ENCODE results near the gene TTC12. TPM values are rescaled to one million over a fixed set of nuclear protein-coding genes. Genes with fewer than 3 reads are reported as not detected.

The TTC12 gene
- total and polyA plus RNA-seq, 2 of the 13 experiments (the other 11 are each of a cell fraction or from before 2014, with no cell fraction given): 5.4 to 11.6 TPM

DNA sequence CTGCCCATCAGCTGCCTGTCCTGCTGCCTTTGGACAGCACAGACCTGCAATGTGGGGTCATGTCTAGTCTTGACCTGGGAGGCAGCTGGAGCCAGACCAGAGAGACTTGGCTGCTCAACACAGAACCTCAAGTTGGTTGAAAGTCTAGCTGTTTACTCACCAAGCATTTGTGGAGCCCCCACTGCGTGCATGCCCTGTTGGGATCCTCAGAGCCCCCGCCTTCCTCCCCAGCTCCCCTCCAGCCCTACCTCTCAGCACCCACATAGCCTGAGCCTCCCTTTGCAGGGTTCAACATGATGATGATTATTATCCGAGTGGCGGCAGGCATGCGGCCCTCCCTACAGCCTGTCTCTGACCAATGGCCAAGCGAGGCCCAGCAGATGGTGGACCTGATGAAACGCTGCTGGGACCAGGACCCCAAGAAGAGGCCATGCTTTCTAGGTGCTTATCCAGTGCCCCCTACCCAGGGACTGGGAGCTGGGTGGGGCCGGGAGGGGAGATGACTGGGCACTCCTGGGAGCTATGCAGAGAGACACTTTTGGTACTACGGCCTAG, 81.5 kb downstream of the TTC12 start (continued):
- TF ChIP-seq IRF2 (CRISPR knock-in tag; IDR thresholded peaks at IDR 0.05): no peak
- TF ChIP-seq, protein P1, sequence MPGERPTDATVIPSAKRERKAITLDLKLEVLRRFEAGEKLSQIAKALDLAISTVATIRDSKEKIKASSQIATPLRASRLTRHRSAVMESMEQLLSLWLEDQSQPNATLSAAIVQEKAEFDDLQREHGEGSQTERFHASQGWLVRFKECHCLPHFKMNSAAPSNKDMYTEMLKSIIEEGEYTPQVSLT (CRISPR knock-in tag; IDR thresholded peaks at IDR 0.05; ENCODE audit: borderline replicate concordance, low read depth): no peak
- no peak for TF ChIP-seq ZC3H13 (CRISPR knock-in tag; IDR thresholded peaks at IDR 0.05)
- no peak for TF ChIP-seq PHF20 (CRISPR knock-in tag; IDR thresholded peaks at IDR 0.05)
- TF ChIP-seq ZNF430 (CRISPR knock-in tag; IDR thresholded peaks at IDR 0.05): no peak
- TF ChIP-seq, protein P2, sequence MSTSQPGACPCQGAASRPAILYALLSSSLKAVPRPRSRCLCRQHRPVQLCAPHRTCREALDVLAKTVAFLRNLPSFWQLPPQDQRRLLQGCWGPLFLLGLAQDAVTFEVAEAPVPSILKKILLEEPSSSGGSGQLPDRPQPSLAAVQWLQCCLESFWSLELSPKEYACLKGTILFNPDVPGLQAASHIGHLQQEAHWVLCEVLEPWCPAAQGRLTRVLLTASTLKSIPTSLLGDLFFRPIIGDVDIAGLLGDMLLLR (CRISPR knock-in tag; IDR thresholded peaks at IDR 0.05): no peak
- no peak for TF ChIP-seq RBFOX2 (IDR thresholded peaks at IDR 0.05; ENCODE audit: low read depth, low read length)
- no peak for TF ChIP-seq MED13 (CRISPR knock-in tag; IDR thresholded peaks at IDR 0.05)
- TF ChIP-seq, protein P3, sequence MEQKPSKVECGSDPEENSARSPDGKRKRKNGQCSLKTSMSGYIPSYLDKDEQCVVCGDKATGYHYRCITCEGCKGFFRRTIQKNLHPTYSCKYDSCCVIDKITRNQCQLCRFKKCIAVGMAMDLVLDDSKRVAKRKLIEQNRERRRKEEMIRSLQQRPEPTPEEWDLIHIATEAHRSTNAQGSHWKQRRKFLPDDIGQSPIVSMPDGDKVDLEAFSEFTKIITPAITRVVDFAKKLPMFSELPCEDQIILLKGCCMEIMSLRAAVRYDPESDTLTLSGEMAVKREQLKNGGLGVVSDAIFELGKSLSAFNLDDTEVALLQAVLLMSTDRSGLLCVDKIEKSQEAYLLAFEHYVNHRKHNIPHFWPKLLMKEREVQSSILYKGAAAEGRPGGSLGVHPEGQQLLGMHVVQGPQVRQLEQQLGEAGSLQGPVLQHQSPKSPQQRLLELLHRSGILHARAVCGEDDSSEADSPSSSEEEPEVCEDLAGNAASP (CRISPR knock-in tag; IDR thresholded peaks at IDR 0.05; ENCODE audit: borderline replicate concordance): no peak
- TF ChIP-seq ZKSCAN8 (CRISPR knock-in tag; IDR thresholded peaks at IDR 0.05; ENCODE audit: borderline replicate concordance): no peak

DNA sequence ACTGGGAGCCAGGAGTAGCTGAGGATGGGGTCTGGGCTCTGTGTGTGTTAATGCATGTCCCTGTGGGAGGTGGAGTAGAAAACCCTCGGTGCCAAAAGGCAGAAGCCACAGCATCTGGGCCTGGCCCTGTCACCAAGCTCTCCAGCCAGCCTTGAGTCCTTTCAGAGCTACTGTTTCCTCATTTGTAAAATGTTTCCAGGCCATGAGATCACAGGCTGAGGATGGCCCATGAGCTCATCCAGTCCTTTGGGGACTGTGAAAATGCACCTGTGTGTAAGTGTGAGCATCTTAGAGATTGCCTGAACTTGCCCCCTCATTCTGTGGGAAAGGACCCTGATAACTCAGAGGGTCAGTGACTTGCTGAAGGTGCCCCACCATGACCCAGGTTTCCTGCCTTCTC, 82.3 kb downstream of the TTC12 start:
- H3K79me2 ChIP-seq (ENCODE audit: insufficient read depth, low read length): no peaks in the 10 kb centered on the region
- H3K9me3 ChIP-seq (ENCODE audit: low read length): no peaks in the 10 kb centered on the region
- peaks cover 2 to 15% of the 10 kb centered on the region in 2 experiments; a peak in 4 of 5 replicates for H3K27me3 ChIP-seq (ENCODE audit: control insufficient read depth in 1 of 2, insufficient read depth in 2 of 2, low read length in 2 of 2)
- in situ Hi-C loops (cut with HindIII; ENCODE audit: extremely low pct_ligation_motif_present, low pct_unique_long_range_greater_than_20kb): no loop called here
- H3K4me1 ChIP-seq (ENCODE audit: insufficient read depth, low read length): no peaks in the 10 kb centered on the region
- no CpG with 5 or more reads among the region's 1 CpG for WGBS (ENCODE audit: low lambda C conversion rate)
- FAIRE-seq (no peak), DNase-seq (ENCODE audit: low spot score) (no peak), ATAC-seq (no peak)
- ChIA-PET CTCF (ENCODE audit: low intra/inter-chr PET ratio, low total read pairs) (no interaction called here), POLR2A (no interaction called here)
- no TSS peak for BruUV-seq (replicated peaks)
- H3K9ac ChIP-seq (ENCODE audit: insufficient read depth, low read depth, low read length): no peak overlapping the region
- H3K4me3 ChIP-seq (replicated peaks in 1 of 3; ENCODE audit: insufficient read depth in 1 of 3, low read depth in 2 of 3, low read length in 3 of 3): no peak overlapping the region
- intact Hi-C loops (cut with micrococcal nuclease; ENCODE audit: unreplicated experiment): no loop called here
- no peak overlapping the region for H2AFZ ChIP-seq (ENCODE audit: low read length)
- H3K27ac ChIP-seq (ENCODE audit: extremely low read length, insufficient read depth, low read length): no peak overlapping the region
- no peaks in the 10 kb centered on the region for H3K36me3 ChIP-seq (replicated peaks in 1 of 2; ENCODE audit: control insufficient read depth in 1 of 2, insufficient read depth in 2 of 2, low read length in 2 of 2)
- no peak overlapping the region for H3K4me2 ChIP-seq (ENCODE audit: low read depth, low read length)
- H4K20me1 ChIP-seq (ENCODE audit: insufficient read depth, low read length): no peaks in the 10 kb centered on the region
- TF ChIP-seq ZNF614 (CRISPR knock-in tag; IDR thresholded peaks at IDR 0.05; ENCODE audit: borderline replicate concordance) (no peak), MEIS1 (CRISPR knock-in tag; IDR thresholded peaks at IDR 0.05; ENCODE audit: borderline replicate concordance) (no peak), SAFB2 (CRISPR knock-in tag; IDR thresholded peaks at IDR 0.05; ENCODE audit: borderline replicate concordance, low read depth) (no peak), FOSL1 (CRISPR knock-in tag; IDR thresholded peaks at IDR 0.05; ENCODE audit: borderline replicate concordance) (no peak)
- TF ChIP-seq, protein P4, sequence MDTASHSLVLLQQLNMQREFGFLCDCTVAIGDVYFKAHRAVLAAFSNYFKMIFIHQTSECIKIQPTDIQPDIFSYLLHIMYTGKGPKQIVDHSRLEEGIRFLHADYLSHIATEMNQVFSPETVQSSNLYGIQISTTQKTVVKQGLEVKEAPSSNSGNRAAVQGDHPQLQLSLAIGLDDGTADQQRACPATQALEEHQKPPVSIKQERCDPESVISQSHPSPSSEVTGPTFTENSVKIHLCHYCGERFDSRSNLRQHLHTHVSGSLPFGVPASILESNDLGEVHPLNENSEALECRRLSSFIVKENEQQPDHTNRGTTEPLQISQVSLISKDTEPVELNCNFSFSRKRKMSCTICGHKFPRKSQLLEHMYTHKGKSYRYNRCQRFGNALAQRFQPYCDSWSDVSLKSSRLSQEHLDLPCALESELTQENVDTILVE (CRISPR knock-in tag; IDR thresholded peaks at IDR 0.05): no peak

All from HepG2 (cell line).